Breast epithelium (tissue), 3 donors: ENCODE data around the gene LPP.

ENCODE experiments used
- CTCF ChIP-seq, 3 donors: fragments of 450-650 bp; IDR thresholded peaks; one replicate each; pipeline ENCODE4 v1.5.1; 2016 to 2017; ENCODE audit warnings: antibody characterized with exemption in 3 of 3, mild to moderate bottlenecking in 3 of 3, moderate library complexity in 3 of 3
- POLR2A ChIP-seq: fragments of 450-650 bp; IDR thresholded peaks from one replicate; pipeline ENCODE4 v1.6.1; 2016; ENCODE audit warnings: antibody characterized with exemption, mild to moderate bottlenecking, moderate library complexity
- POLR2AphosphoS5 ChIP-seq, 3 donors: sonication (generic); formaldehyde crosslinking; IDR thresholded peaks; one replicate each; pipeline ENCODE4 v1.6.1; 2017; ENCODE audit warnings: antibody characterized with exemption in 3 of 3

DNA sequence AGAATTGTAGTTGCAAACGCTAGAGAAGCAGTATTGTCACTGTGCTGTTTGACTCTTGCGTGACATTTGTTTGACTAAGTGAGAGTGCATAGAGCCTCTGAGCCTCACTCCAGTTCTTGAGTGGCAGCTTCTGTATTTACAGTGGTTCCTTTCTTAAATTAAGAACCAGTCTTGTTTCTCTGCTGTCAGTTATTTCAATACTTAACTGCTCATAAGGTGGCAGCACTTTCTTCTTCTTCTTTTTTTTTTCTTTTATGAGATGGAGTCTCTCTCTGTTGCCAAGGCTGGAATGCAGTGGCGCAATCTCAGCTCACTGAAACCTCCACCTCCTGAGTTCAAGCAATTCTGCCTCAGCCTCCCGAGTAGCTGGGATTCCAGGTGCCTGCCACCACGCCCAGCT is 372.1 kb downstream of the LPP start:
- no peak for TF ChIP-seq CTCF (IDR thresholded peaks at IDR 0.05)
- no peak for TF ChIP-seq POLR2AphosphoS5 (IDR thresholded peaks at IDR 0.05)
- TF ChIP-seq POLR2A: no peak
